Stomach smooth muscle (tissue), 2 donors: ENCODE measurements around the gene MBD3L3.
"Not testable (repeated sequence)": the region's sequence is repeated elsewhere in the genome, so short reads cannot be mapped to it uniquely, and the experiment has no call there.

Experiments used
- H3K27ac ChIP-seq: one replicate; pipeline ENCODE4 v1.7.0; 2013; ENCODE audit warnings: mild to moderate bottlenecking, low read length, inconsistent platforms
- H3K27me3 ChIP-seq, 2 donors: one replicate each; pipeline ENCODE4 v1.7.0; 2013; ENCODE audit warnings: low read length in 2 of 2; ENCODE audit not compliant: insufficient read depth in 2 of 2, control insufficient read depth in 1 of 2
- H3K36me3 ChIP-seq, 2 donors: one replicate each; pipeline ENCODE4 v1.7.0; 2013; ENCODE audit warnings: low read length in 2 of 2; ENCODE audit not compliant: control insufficient read depth in 2 of 2, insufficient read depth in 2 of 2
- H3K4me1 ChIP-seq: one replicate; pipeline ENCODE4 v1.7.0; 2013; ENCODE audit warnings: low read length; ENCODE audit not compliant: control insufficient read depth, insufficient read depth
- H3K4me3 ChIP-seq, 2 donors: one replicate each; pipeline ENCODE4 v1.7.0; 2013; ENCODE audit warnings: low read length in 2 of 2
- H3K9ac ChIP-seq, 2 donors: one replicate each; pipeline ENCODE4 v1.7.0; 2013; ENCODE audit warnings: low read length in 2 of 2, mild to moderate bottlenecking in 1 of 2
- H3K9me3 ChIP-seq, 2 donors: one replicate each; pipeline ENCODE4 v1.7.0; 2013; ENCODE audit warnings: low read length in 2 of 2; ENCODE audit not compliant: control insufficient read depth in 2 of 2
- donor health status: healthy.
- donor health status: Pancreatic carcinoma.

Gene MBD3L3

GRCh38 chr19:7063339-7063738, 4.9 kb upstream of the MBD3L3 start:
- H3K4me1 ChIP-seq = no peaks in the 10 kb centered on the region
- H3K27ac ChIP-seq = no peak overlapping the region
- H3K9ac ChIP-seq = no peak overlapping the region
- H3K4me3 ChIP-seq = no peak overlapping the region
- no peaks in the 10 kb centered on the region for H3K9me3 ChIP-seq
- no peaks in the 10 kb centered on the region for H3K27me3 ChIP-seq
- no peaks in the 10 kb centered on the region for H3K36me3 ChIP-seq

GRCh38 chr19:7059977-7060376, 1.5 kb upstream of the MBD3L3 start:
- H3K4me1 ChIP-seq, H3K27ac ChIP-seq, H3K4me3 ChIP-seq, H3K27me3 ChIP-seq, H3K36me3 ChIP-seq, H3K9ac ChIP-seq, H3K9me3 ChIP-seq: not testable (repeated sequence)

- not testable (repeated sequence) for H3K36me3 ChIP-seq, H3K4me3 ChIP-seq, H3K4me1 ChIP-seq, H3K9me3 ChIP-seq, H3K27ac ChIP-seq, H3K9ac ChIP-seq, H3K27me3 ChIP-seq
Observed at GRCh38 chr19:7056371-7056770, 2.1 kb downstream of the MBD3L3 start.

- H3K4me3 ChIP-seq, H3K9me3 ChIP-seq, H3K27me3 ChIP-seq, H3K27ac ChIP-seq, H3K36me3 ChIP-seq, H3K9ac ChIP-seq, H3K4me1 ChIP-seq: not testable (repeated sequence)
Observed at GRCh38 chr19:7055679-7056078, 2.8 kb downstream of the MBD3L3 start.

- not testable (repeated sequence) for H3K27ac ChIP-seq, H3K27me3 ChIP-seq, H3K36me3 ChIP-seq, H3K9ac ChIP-seq, H3K4me1 ChIP-seq, H3K9me3 ChIP-seq, H3K4me3 ChIP-seq
Observed at GRCh38 chr19:7054635-7055368, 3.7 kb downstream of the MBD3L3 start.

GRCh38 chr19:7052896-7053295, 5.6 kb downstream of the MBD3L3 start:
- not testable (repeated sequence) for H3K4me1 ChIP-seq, H3K36me3 ChIP-seq, H3K27me3 ChIP-seq, H3K4me3 ChIP-seq, H3K27ac ChIP-seq, H3K9ac ChIP-seq, H3K9me3 ChIP-seq

GRCh38 chr19:7051421-7051820, 7.1 kb downstream of the MBD3L3 start:
- not testable (repeated sequence) for H3K36me3 ChIP-seq, H3K9me3 ChIP-seq, H3K4me3 ChIP-seq, H3K4me1 ChIP-seq, H3K27ac ChIP-seq, H3K27me3 ChIP-seq, H3K9ac ChIP-seq

- not testable (repeated sequence) for H3K4me1 ChIP-seq, H3K9ac ChIP-seq, H3K36me3 ChIP-seq, H3K27ac ChIP-seq, H3K9me3 ChIP-seq, H3K27me3 ChIP-seq, H3K4me3 ChIP-seq
Observed at GRCh38 chr19:7049021-7049420, 9.5 kb downstream of the MBD3L3 start, which contains the start of gene MBD3L2. TSS of gene MBD3L2 (plus strand) at chr19:7049321. CDS start at chr19:7049374, 53 bp downstream.

- not testable (repeated sequence) for H3K4me3 ChIP-seq, H3K27ac ChIP-seq, H3K9me3 ChIP-seq, H3K4me1 ChIP-seq, H3K27me3 ChIP-seq, H3K36me3 ChIP-seq, H3K9ac ChIP-seq
Observed at GRCh38 chr19:7041563-7041962, 16.9 kb downstream of the MBD3L3 start.

GRCh38 chr19:7040079-7040478, 18.4 kb downstream of the MBD3L3 start, which contains the start of gene MBD3L4:
TSS of gene MBD3L4 (minus strand) at chr19:7040179. CDS start at chr19:7040144, 35 bp downstream.
- H3K27ac ChIP-seq, H3K27me3 ChIP-seq, H3K9me3 ChIP-seq, H3K9ac ChIP-seq, H3K4me3 ChIP-seq, H3K36me3 ChIP-seq, H3K4me1 ChIP-seq: not testable (repeated sequence)

- not testable (repeated sequence) for H3K27ac ChIP-seq, H3K4me3 ChIP-seq, H3K9ac ChIP-seq, H3K36me3 ChIP-seq, H3K9me3 ChIP-seq, H3K27me3 ChIP-seq, H3K4me1 ChIP-seq
Observed at GRCh38 chr19:7030278-7030677, 28.2 kb downstream of the MBD3L3 start, which contains the start of gene MBD3L5. TSS of gene MBD3L5 (plus strand) at chr19:7030578. CDS start at chr19:7030612, 34 bp downstream.
